Activated naive CD8-positive, alpha-beta T cell treated with anti-CD3 and anti-CD28 coated beads, Interleukin-2, amount 10 ng/mL, durations not matched to agents 7 days and 5 days (primary cell): ENCODE measurements around the gene IL1F10. TPM values are rescaled to one million over a fixed set of nuclear protein-coding genes. Genes with fewer than 3 reads are reported as not detected.

Experiments
- total RNA-seq, 2 experiments: library from RNA; stranded (reverse); gene quantifications; one replicate each; pipeline ENCODE4 v1.2.3, GENCODE V29; 2021

The IL1F10 gene
- total RNA-seq, 2 experiments from 2014 or later = not detected

Other genes starting within 250 kb of the IL1F10 start
- gene IL1B, start 231.2 kb upstream of the IL1F10 start, total RNA-seq = under 1 TPM in 1 of 2 experiments, not detected in 1; 0.19 TPM
- gene IL37, start 156.8 kb upstream of the IL1F10 start, total RNA-seq = not detected
- not detected for gene IL36G, start 90.0 kb upstream of the IL1F10 start, total RNA-seq
- not detected for gene IL36A, start 62.5 kb upstream of the IL1F10 start, total RNA-seq
- not detected for gene IL36B, start 15.1 kb upstream of the IL1F10 start, total RNA-seq
- gene IL36RN, start 8.8 kb upstream of the IL1F10 start, total RNA-seq = not detected
- 1 to 10 TPM; 2.1 to 4.0 TPM for gene IL1RN, start 59.6 kb downstream of the IL1F10 start, total RNA-seq
- gene PSD4, start 106.0 kb downstream of the IL1F10 start, total RNA-seq = 100 to 1,000 TPM; 361 to 385 TPM
- gene PAX8, start 211.0 kb downstream of the IL1F10 start, total RNA-seq = 1 to 10 TPM; 2.5 to 3.2 TPM